HG03520 (cell line): ENCODE results near the gene ATP2A3.

Experiments used
- ATAC-seq: cut with Tn5 transposase; IDR thresholded peaks from one replicate; pipeline ENCODE4 v1.9.1; 2021; ENCODE audit warnings: mild to moderate bottlenecking, moderate library complexity; ENCODE audit not compliant: unreplicated experiment

The ATP2A3 gene

DNA sequence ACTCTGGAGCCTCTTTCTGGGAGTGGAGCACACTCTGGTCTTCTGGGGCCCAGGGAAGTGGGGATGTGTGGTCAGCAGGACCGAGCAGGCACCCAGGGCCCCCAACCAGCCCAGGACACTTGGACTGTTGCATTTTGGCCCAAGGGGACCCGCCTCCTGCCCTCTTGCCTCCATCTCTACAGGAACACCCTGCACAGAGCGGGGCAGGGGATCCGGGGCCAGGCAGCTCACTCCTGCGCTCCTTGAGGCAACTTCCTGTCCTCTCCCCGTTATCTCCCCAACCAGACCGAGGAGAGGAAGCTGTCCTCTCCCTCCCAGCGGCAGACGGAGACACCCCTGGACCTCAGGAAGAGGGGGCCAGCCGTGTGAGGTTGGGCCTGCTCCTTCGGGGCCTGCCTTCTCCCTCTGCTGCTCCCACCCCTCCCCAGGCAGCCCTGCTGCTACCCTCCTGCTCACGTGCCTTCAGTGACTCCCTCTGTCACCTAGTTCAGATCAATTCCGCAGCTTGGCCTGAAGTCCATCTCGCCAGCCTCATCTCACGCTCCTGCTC is 10.0 kb upstream of the ATP2A3 start:
- no peak for ATAC-seq

DNA sequence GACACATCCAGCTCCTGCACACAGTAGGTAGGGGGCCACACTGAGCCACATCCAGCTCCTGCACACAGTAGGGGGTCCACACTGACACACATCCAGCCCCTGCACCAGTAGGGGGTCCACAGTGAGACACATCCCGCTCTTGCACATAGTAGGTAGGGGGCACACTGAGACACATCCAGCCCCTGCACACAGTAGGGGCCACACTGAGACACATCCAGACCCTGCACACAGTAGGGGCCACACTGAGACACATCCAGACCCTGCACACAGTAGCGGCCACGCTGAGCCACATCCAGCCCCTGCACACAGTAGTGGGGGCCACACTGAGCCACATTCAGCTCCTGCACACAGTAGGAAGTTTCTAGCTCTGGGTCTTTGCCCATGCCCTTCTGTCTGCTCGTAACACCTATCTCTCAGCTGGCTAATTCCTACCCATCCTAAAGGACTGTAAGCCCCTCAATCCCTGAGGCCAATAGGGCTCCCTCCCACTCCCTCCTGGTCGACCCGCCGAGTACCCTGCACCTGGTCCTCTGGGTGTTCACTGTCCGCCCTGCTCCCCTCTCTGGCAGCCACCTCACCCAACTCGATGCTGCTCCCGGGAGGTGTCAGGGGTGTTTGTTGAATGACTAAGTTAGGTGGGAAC is 9.4 kb upstream of the ATP2A3 start:
- ATAC-seq: no peak

DNA sequence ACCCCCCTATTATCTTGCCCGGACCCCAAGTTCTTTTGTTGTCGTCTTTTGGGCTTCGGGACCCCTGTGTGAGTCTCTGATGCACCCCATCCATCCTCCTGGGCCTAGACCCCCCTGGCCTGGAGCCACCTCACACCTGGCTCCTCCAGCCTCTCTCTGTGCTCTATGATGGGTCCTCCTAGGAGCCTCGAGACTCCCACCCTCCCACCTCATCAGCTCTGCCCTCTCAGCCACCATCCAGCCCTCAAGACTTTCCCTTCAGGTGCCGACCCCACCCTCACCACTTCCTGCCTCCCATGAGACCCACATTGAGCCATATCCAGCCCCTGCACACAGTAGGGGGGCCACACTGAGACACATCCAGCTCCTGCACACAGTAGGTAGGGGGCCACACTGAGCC is 8.7 kb upstream of the ATP2A3 start:
- ATAC-seq: no peak

DNA sequence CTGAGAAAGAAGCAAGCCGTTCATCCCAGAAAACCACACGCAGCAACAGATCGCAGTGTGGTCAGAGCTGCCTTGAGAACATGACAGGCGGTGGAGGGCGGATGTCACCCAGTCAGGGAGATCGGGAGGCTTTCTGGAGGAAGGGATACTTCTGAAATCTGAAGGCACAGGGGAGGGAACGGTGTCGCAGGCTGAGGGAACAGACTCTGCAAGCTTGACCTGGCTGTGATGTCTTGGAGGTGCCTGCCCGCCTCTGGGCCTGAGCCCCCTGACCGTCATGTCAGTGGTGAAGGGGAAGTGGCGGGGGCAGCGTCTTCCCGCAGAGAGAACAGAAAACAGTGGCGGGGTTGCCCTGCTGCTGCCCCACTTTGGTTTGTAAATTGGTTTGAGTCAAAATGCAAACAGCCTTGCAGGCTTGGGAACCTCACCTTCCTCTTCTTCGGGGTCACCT is 8.1 kb upstream of the ATP2A3 start:
- ATAC-seq: no peak

DNA sequence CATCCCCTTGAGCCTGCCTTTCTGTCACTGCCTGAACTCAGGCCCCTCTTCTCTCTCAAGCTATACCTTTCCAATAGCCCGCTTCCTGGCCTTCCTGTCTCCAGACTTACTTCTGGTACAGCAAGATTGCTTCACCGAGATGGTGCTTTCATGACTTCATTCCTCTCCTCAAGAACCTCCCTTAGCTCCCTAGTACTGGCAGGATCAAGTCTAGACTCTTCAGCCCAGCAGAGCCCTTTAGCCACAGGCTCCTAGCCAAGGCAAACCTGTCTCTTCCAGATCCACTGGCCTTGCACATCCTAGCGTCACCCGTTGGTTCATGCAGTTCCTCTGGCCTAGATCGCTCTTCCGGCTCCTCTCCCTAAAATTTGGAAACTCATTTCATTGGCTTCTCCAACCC is 6.4 kb upstream of the ATP2A3 start:
- ATAC-seq: no peak

DNA sequence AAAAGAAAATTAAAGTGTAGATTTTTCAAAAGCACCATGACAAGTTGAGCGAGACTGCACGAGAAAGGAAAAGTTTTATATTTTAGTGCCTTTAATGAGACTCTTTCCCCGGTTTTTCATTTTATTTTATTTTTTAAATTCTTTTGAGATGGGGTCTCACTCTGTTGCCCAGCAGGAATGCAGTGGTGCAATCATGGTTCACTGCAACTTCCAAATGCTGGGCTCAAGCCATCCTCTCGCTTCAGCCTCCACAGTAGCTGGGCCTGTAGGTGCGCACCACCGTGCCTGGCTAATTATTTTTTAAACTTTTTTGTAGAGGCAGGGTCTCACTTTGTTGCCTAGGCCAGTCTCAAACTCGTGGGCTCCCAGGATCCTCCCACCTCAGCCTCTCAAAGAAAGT is 5.7 kb upstream of the ATP2A3 start:
- no peak for ATAC-seq

DNA sequence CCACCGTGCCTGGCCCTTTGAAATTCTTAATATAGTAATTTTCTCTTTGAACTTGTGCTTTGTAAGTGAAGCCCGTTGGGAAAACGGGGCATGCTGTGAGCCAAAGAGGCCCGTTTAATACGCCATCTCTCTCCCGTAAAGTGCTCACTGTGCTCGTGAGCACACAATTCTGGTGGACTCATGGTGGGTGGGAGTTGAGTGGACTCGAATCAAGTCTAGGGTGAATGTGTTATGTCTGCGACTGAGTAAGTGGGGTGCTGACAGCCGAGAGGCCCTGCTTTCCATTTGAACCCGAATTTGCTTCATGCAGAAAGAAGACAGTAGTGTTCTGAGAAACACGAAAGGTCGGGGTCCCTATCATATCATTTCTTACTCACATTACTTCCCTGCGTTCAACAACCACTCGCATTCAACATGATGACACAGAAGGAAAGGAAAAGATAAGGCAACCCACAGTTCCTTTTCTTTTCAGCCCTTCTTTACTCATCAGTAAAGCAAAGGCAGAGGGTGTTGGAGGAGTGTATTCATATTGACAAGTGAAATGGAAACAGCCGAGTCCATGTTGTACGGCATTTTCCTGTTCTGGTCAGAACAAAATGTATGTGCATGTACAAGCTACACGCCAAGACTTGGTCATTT is 4.8 kb upstream of the ATP2A3 start:
- ATAC-seq: no peak

DNA sequence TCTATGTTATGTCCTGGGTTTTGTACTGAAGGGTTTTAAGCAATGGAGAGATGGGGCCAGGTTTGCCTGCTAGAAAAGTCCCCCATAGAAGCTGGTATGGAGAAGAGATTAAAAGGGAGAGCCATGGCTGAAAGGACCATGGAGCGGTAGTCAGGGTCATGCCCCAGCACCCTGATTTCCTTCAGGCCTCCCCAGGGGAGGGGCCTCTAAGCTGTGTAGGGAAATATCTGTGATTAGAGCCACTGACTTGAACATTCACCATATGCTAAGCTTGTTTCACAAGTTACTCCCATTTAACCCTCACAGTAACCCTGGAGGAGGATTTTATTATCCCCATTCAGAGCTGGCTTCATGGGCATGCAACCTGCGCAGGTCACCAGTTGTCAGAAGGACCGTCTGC is 3.8 kb upstream of the ATP2A3 start:
- no peak for ATAC-seq

DNA sequence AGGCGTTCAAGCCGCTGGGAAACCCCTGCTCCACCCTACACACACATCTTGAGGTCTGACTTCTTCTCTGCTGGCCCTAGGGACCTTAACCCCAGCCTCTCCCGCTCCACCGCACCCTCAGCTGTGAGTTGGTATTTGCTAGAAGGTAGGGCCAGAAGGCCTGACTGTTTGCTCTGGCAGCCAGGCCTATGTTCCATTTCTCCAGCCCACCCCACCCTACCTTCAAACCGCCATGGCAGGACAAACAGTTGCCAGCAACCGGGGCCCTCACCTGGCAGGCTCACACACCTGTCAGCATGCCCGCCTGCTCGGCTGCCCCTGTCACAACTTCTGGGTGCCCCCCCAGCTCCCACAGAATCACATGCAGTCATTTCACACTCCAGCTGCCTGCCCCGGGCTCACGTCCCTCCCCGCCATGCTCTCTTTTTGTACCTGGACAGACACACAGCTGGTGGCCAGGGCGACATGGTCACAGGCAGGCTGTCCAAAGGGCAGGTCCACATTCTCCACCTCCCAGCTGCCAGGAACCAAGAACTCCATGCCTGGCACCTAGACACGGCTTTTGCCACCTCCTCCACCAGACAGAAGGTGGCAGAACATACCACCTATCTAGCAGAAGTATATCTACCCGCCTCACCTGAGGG is 2.6 kb upstream of the ATP2A3 start:
- ATAC-seq: no peak

DNA sequence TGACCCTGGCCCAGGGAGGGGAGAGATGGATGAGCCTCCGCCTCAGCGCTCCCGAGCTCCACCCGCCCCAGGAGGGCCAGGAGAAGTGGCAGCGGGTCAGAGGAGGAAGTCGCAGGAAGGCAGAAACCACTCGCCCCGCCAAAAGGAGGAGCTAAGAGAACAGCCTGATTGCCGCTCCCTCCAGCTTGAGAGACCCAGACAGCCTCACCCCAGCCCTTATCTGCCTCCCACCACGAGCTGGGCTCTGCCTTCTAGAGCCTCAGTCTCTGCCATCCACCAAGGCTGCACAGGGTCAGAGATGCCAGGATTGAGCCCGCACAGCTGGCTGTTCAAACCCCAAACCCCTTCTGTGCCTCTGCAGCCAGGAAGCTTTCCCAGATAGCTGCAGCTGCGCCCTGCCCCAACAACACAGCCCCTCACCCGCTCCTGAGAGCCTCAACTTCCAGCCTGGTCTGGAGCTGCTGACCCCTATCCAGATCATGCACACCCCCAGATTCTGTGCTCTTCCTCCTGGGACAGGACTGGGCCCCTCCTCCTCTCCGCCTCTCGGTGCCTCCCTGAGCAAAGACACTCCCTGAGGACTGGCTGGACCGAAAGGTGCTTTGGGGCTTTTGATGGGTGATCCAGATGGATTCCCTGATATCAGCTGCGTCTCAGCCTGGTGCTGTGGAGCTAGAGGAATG is 1.0 kb upstream of the ATP2A3 start:
- ATAC-seq: no peak

DNA sequence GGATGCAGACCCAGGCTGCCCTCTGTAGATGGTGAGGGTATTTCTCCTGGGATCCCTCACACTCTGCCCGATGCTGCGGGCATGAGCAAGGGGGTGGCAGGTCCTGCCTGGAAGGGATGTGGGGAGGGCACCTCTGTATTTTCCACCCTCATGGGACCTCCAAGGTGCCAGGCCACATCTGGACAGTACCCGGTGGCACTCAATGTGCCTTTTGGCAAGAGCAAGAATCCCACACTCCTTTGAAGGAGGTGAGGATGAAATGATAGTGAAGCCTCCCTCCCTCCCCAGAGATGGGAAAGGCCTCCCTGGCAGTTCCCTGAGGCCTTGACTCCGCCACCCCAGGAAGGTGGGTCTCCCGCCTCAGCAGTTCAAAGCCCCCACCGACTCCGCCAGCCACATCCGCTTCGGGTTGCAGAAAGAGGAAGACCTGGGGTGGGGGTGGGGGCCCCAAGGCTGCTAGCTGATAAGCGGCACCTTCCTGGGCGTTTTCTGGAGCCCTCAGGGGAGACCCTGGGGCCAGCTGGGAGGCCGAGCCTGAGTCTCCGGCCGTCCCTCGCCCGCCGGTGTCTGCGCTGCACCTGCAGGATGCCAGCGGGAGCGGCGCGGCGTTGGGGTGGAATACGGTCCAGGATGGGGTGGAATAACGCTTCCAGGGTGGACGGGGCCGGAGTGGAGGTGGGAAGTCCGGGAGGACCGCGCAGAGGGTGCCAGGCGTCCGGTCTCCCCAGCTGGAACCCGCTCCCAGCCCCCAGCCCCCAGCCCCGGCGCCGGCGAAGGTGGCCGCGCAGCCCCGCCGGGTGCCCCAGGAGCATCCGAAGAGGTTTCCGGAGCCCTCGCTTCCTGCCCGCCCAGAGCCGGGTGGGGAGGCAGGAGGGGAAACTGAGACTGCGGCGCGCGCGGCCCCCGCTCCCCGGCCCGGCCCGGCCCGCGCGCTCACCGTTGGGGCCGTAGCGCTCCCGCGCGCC is 718 bp downstream of the ATP2A3 start:
- ATAC-seq: peak; percentile 5

DNA sequence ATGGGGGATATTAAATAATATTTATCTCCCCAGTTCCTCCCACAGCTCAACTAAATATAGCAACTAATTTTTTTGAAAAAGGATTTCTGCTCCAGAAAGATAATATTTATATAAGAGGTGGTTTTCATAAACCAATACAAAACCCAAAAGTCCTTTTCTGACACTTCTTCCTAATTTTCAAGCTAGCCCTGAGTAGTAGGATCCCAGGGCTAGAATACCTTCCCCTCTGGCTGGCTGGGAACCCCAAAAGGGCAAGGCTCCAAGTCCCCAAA is 1.3 kb downstream of the ATP2A3 start:
- no peak for ATAC-seq

DNA sequence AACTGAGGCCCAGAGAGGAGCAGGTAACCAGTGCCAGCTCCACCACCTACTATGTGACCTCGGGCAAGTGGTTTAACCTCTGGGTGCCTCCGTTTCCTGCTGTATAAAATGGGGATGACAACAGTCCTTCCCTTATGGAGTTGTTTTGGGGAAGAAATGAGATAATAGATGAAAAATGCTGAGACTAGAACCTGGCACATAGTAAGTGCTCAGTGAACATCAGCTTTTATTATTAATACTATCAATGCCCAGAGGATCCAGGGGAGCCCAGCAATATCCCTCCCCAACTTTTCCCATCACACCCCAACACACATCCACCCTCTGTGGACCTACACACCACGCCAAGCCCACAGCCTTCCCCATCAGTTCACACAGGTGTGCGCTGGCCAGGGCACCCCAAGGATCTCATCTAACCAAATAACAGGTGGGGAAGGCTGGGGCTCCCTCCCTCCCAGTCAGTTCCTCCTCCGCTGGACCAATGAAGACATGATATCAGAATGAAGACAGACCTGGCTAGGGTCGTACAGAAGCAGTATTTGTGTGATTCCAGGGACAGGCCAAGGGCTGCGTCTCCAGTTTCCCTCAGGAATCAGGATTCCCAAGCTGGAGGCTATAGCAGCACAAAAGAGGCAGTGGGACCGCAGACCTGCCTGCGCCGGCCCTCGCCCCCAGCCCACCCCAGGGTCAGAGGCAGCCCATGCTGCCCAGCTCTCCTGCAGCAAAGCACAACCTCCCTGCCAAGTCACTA is 1.8 kb downstream of the ATP2A3 start:
- no peak for ATAC-seq

DNA sequence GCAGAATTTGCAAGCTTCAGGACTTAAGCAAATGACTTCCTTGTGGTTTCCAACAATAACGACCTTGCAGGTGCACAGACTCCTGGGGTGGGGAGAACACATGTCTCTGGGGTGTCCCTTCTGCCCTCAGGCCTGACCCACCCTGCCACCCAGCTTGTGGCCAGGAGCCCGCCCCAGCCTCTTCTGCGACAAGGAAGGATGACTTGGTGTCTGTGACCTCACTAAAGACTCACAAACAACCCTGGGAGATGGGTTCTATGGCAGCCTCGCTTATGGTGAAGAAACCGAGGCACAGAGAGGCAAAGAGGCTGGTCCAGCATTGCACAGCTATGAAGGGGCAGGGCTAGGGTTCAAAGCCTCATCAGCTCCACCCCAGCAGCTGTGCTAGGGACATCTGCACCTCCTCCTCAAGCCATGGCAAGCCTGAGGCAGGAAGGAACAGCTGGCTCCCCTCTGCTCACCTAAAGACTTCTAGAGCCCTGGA is 2.6 kb downstream of the ATP2A3 start:
- no peak for ATAC-seq

DNA sequence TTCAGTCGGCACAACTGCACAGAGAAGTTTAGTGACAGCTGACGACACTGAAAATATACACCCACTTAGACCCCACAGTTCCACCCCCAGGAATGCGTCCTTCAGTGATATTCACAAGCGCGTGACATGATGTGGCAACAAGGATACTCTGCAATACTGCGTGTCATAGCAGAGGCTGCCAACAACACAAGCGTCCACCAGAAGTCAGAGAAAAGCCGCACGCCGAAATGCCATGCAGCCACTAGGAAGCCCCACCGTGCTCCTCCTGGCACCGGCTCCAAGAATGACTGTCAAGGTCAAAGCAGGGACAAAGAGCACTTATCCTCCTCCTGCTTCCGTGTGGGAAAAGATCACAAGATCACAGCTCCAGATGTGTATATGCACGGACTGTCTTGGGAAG is 3.5 kb downstream of the ATP2A3 start:
- no peak for ATAC-seq

DNA sequence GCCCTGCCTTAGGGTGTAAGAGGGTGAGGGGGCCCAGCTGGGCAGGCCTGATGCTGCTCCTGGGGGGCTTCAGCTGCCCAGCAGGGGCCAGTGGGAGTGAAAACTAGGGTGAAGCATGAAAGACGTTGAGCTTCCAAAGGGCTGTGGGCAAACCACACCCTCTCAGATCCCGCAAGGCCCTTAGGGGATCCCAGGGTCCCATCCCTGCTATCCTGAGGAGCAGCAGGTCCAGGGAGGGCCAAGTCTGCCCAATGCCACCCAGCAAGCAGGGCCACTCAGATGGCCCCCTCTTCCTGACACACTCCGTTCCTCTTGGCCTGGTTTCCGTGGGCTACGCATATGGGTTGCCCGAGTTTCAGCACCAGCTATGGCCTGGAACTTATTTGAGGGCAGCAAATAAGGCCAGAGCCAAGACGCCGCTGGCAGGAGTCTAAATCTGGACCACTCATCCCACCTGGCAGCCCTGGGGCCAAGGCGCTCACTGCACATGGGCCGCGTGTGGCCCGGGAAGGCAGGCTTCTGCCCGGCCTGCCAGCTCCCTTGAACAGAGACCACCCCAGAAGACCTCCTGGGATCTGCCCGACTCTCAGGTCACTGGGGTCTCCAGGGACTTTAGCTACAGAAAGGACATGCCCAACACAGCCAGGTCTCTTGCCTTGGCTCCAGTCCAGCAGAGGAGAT is 4.2 kb downstream of the ATP2A3 start:
- ATAC-seq: no peak

DNA sequence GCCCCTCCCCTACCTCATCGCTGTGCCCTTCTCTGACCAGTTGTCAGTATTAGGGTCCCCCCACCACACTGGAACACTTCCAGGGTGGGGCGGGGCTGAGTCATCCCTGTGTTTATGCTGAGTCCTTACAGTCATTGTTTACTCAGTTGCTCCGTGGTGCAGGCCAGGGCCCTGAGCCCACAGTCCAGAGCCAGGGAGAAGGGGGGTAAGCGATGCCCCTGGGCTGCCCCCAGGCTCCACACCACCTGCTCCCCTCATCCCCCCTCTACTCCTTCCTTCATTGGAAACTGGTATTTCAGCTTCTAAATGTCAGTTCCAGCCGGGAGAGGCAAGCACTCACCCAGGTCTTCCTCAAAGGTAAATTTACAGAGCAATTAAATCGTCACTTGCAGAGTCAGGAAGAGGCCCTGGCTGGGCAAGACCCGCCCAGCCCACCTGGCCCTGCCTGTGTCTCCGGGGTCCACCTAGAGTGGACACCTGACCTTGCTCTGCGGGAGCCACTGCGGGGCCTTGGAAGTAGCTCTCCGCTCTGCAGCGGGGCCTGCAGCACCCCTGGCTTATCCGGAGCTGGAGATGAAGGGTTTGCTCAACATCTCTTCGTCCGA is 4.8 kb downstream of the ATP2A3 start:
- ATAC-seq: no peak

DNA sequence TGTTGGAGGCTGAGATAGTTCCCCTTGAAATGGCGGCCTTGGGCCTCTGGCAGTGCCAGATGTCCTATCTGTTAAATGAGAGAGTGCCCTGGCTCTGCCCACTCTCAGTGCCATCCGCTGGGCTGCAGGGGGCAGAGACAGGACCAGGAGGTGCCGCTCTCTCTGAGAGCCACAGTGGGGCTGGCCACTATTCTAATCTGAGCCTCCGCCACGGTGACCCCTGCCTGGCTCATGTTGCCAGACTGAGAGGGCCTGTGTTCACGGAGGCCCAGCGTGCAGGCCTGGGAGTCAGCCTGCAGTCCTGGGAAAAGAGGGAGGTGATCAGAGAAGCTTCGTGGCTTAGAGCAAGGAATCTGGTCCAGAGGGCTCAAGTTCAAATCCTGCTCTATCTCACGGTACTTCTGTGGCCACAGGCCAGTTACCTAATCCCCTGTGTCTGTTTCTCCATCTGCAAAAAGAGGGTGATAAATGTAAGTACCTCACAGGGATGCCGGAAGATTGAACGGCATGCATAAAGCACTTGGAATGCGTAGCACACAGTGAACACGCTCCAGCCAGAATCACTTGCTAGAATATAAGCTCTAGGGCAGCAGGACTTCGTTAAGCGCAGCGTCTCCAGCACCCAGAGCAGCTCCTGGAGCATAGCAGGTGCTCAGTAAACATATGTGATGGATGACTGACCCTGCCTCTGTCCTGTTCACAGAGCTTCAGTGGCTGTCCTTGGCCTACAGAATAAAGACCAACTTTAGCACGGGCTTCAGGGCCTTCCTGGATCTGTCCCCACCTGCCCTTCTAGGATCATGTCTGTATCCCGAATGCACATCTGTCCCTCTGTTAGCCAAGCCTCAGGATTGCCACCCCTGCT is 6.3 kb downstream of the ATP2A3 start:
- ATAC-seq: no peak
